H1 (cell line): ENCODE results near the gene DEGS1. TPM values are rescaled to one million over a fixed set of nuclear protein-coding genes. Genes with fewer than 3 reads are reported as not detected.

Experiments used
- CTCF ChIA-PET: fragments of 300-600 bp; sonication (Branson Sonifier 250); formaldehyde crosslinking; loops from one replicate; lab custom pipeline; 2021; ENCODE audit not compliant: partially characterized antibody; lab: Charles Lee
- POLR2A ChIA-PET: fragments of 300-600 bp; sonication (Branson Sonifier 250); formaldehyde crosslinking; loops from one replicate; lab custom pipeline; 2021; ENCODE audit warnings: inconsistent platforms; ENCODE audit not compliant: partially characterized antibody; lab: Charles Lee
- DNase-seq, 2 experiments: peaks; one replicate each; pipeline versions ENCODE4 v3.0.0 to v3.0.0-alpha.2; 2010 to 2022; ENCODE audit warnings: low spot score in 2 of 2, low read depth in 1 of 2, mixed read lengths in 1 of 2
- FAIRE-seq: peaks from 2 replicates; lab custom pipeline; 2011; peaks lifted over from hg19 to GRCh38; lab: Jason Lieb, UNC
- H2AFZ ChIP-seq: 2 replicates; pipeline ENCODE4 v1.8.1; 2012; ENCODE audit warnings: low read length, inconsistent platforms
- H2AK5ac ChIP-seq: 2 replicates; pipeline ENCODE4 v1.6.1; 2013; ENCODE audit warnings: low read depth, low read length
- H2BK120ac ChIP-seq: replicated peaks from 2 replicates; pipeline ENCODE3; 2013; ENCODE audit warnings: low read depth, low read length, inconsistent platforms
- H2BK12ac ChIP-seq: 2 replicates; pipeline ENCODE4 v1.6.1; 2013; ENCODE audit warnings: low read depth, low read length
- H2BK15ac ChIP-seq: 2 replicates; pipeline ENCODE4 v1.6.1; 2013; ENCODE audit warnings: low read length
- H2BK20ac ChIP-seq: 2 replicates; pipeline ENCODE4 v1.6.1; 2013; ENCODE audit warnings: low read length
- H2BK5ac ChIP-seq: 2 replicates; pipeline ENCODE4 v1.6.1; 2013; ENCODE audit warnings: low read depth, low read length
- H3K14ac ChIP-seq: 2 replicates; pipeline ENCODE4 v1.6.1; 2013; ENCODE audit warnings: inconsistent platforms; ENCODE audit not compliant: insufficient read length
- H3K18ac ChIP-seq: 2 replicates; pipeline ENCODE4 v1.6.1; 2013; ENCODE audit warnings: low read length; ENCODE audit errors: extremely low read depth
- H3K23ac ChIP-seq: 2 replicates; pipeline ENCODE4 v1.6.1; 2013; ENCODE audit warnings: inconsistent platforms; ENCODE audit not compliant: insufficient read length
- H3K23me2 ChIP-seq: 2 replicates; pipeline ENCODE4 v1.6.1; 2013; ENCODE audit warnings: low read depth, low read length
- H3K27ac ChIP-seq: 2 replicates; pipeline ENCODE4 v1.6.1; 2011; ENCODE audit warnings: low read depth, low read length, inconsistent platforms
- H3K27me3 ChIP-seq, 4 experiments: replicated peaks in 1 of 4; 1 replicate in 1 of 4; 2 replicates in 3 of 4; pipeline versions ENCODE4 v1.6.1 to v1.8.1; 2011 to 2013; ENCODE audit warnings: low read length in 3 of 4, mild to moderate bottlenecking in 3 of 4, inconsistent platforms in 2 of 4, mixed read lengths in 2 of 4, moderate library complexity in 1 of 4; ENCODE audit not compliant: control insufficient read depth in 3 of 4, insufficient read depth in 3 of 4; ENCODE audit errors: extremely low read depth in 1 of 4
- H3K36me3 ChIP-seq, 4 experiments: 2 replicates each; pipeline versions ENCODE4 v1.6.1 to v1.8.1; 2011 to 2013; ENCODE audit warnings: mild to moderate bottlenecking in 4 of 4, low read length in 3 of 4, moderate library complexity in 2 of 4, control low read depth in 1 of 4, inconsistent platforms in 1 of 4; ENCODE audit not compliant: insufficient read depth in 4 of 4, control insufficient read depth in 2 of 4
- H3K4ac ChIP-seq: replicated peaks from 2 replicates; pipeline ENCODE3; 2013; ENCODE audit warnings: low read length, low read depth, mixed read lengths, inconsistent platforms; ENCODE audit not compliant: insufficient read length
- H3K4me1 ChIP-seq, 4 experiments: replicated peaks in 1 of 4; 1 replicate in 1 of 4; 2 replicates in 3 of 4; pipeline versions ENCODE4 v1.6.1 to v1.8.1; 2011 to 2013; ENCODE audit warnings: low read length in 3 of 4, inconsistent platforms in 2 of 4, mixed read lengths in 1 of 4; ENCODE audit not compliant: insufficient read depth in 4 of 4, control insufficient read depth in 3 of 4
- H3K4me2 ChIP-seq, 2 experiments: 2 replicates each; pipeline versions ENCODE4 v1.6.1 to v1.8.1; 2011 to 2013; ENCODE audit warnings: low read depth in 2 of 2, low read length in 2 of 2, control low read depth in 1 of 2, inconsistent platforms in 1 of 2, mild to moderate bottlenecking in 1 of 2; ENCODE audit not compliant: insufficient read depth in 1 of 2
- H3K4me3 ChIP-seq, 4 experiments: fragments of 200-600, 300-600 bp in 1 of 4; sonication (generic), shearing (Covaris generic), sonication (Bioruptor Twin) in 1 of 4; 2 replicates each; pipeline versions ENCODE4 v1.5.1 to v1.8.1; 2011 to 2016; ENCODE audit warnings: low read length in 4 of 4, low read depth in 3 of 4, control low read depth in 2 of 4, inconsistent platforms in 2 of 4, mild to moderate bottlenecking in 2 of 4, mixed read lengths in 1 of 4, moderate library complexity in 1 of 4; ENCODE audit not compliant: insufficient read depth in 2 of 4; ENCODE audit errors: extremely low read depth in 1 of 4
- H3K56ac ChIP-seq: replicated peaks from 2 replicates; pipeline ENCODE3; 2013; ENCODE audit warnings: low read depth, mild to moderate bottlenecking, mixed read lengths, low read length, inconsistent platforms; ENCODE audit not compliant: insufficient read length
- H3K79me1 ChIP-seq: 2 replicates; pipeline ENCODE4 v1.6.1; 2013; ENCODE audit warnings: low read depth, low read length, control low read depth
- H3K79me2 ChIP-seq, 2 experiments: 2 replicates each; pipeline versions ENCODE4 v1.6.1 to v1.8.1; 2012 to 2013; ENCODE audit warnings: low read length in 2 of 2, mild to moderate bottlenecking in 2 of 2, inconsistent platforms in 1 of 2; ENCODE audit not compliant: insufficient read depth in 2 of 2, control insufficient read depth in 1 of 2
- H3K9ac ChIP-seq, 4 experiments: replicated peaks in 1 of 4; 1 replicate in 1 of 4; 2 replicates in 3 of 4; pipeline versions ENCODE4 v1.6.1 to v1.8.1; 2011 to 2013; ENCODE audit warnings: low read depth in 3 of 4, low read length in 3 of 4, control low read depth in 2 of 4, mild to moderate bottlenecking in 2 of 4, moderate library complexity in 2 of 4, inconsistent platforms in 1 of 4; ENCODE audit errors: extremely low read depth in 1 of 4
- H3K9me3 ChIP-seq, 2 experiments: 2 replicates each; pipeline versions ENCODE4 v1.6.1 to v1.8.1; 2012 to 2013; ENCODE audit warnings: mild to moderate bottlenecking in 2 of 2, moderate library complexity in 2 of 2, control low read depth in 1 of 2, inconsistent platforms in 1 of 2, low read depth in 1 of 2, low read length in 1 of 2, mixed read lengths in 1 of 2; ENCODE audit not compliant: insufficient read depth in 2 of 2
- H4K20me1 ChIP-seq, 2 experiments: replicated peaks in 1 of 2; 2 replicates each; pipeline versions ENCODE3 to v1.8.1; 2011 to 2013; ENCODE audit warnings: inconsistent platforms in 2 of 2, low read length in 2 of 2, mild to moderate bottlenecking in 1 of 2; ENCODE audit not compliant: insufficient read depth in 2 of 2, control insufficient read depth in 1 of 2
- H4K5ac ChIP-seq: 2 replicates; pipeline ENCODE4 v1.6.1; 2013; ENCODE audit warnings: low read length, low read depth, mixed read lengths, inconsistent platforms; ENCODE audit not compliant: insufficient read length
- H4K8ac ChIP-seq: 2 replicates; pipeline ENCODE4 v1.8.0; 2013; ENCODE audit warnings: mild to moderate bottlenecking, moderate library complexity, low read length, inconsistent platforms; ENCODE audit not compliant: insufficient read depth; ENCODE audit errors: extremely low read depth
- H4K91ac ChIP-seq: replicated peaks from 2 replicates; pipeline ENCODE3; 2013; ENCODE audit warnings: low read length, mixed read lengths, inconsistent platforms; ENCODE audit not compliant: insufficient read length
- CHD2 ChIP-seq: IDR thresholded peaks from 2 replicates; pipeline ENCODE4 v1.6.1; 2012; ENCODE audit warnings: low read length, improper control_type of control experiment
- PHF8 ChIP-seq: fragments of 200-600 bp; sonication (generic); conservative IDR thresholded peaks from 2 replicates; pipeline ENCODE4 v1.7.1; 2012; ENCODE audit warnings: low read depth, mild to moderate bottlenecking, inconsistent platforms, low read length, moderate library complexity
- RAD21 ChIP-seq, 2 experiments: IDR thresholded peaks in 1 of 2; conservative IDR thresholded peaks in 1 of 2; 2 replicates each; pipeline ENCODE4 v1.6.1; 2011; ENCODE audit warnings: low read depth in 2 of 2, low read length in 2 of 2, improper control_type of control experiment in 1 of 2, inconsistent platforms in 1 of 2, mild to moderate bottlenecking in 1 of 2, moderate library complexity in 1 of 2
- RNF2 ChIP-seq: fragments of 200-900, 300-1000 bp; sonication (generic); IDR thresholded peaks from 2 replicates; pipeline ENCODE4 v1.7.1; 2016; ENCODE audit warnings: borderline replicate concordance, low read depth, mild to moderate bottlenecking, antibody characterized with exemption, low read length; ENCODE audit not compliant: poor library complexity, severe bottlenecking; ENCODE audit errors: missing control alignments
- YY1 ChIP-seq: IDR thresholded peaks from 2 replicates; pipeline ENCODE4 v1.6.1; 2011; ENCODE audit warnings: low read depth, mild to moderate bottlenecking, low read length
- WGBS, 2 experiments: shearing (Covaris generic) in 1 of 2; methylation state at CpG; one replicate each; pipeline versions ENCODE4 v1.1.6 to v1.1.7; 2013 to 2015; ENCODE audit warnings: low lambda C conversion rate in 2 of 2, mixed read lengths in 2 of 2, inconsistent platforms in 1 of 2, low coverage in 1 of 2, missing lambda C conversion rate in 1 of 2; ENCODE audit not compliant: insufficient replicate concordance in 2 of 2, insufficient coverage in 1 of 2, insufficient read length in 1 of 2; ENCODE audit errors: extremely low coverage in 1 of 2, missing lambda C conversion rate in 1 of 2; 5-methylcytosine and 5-hydroxymethylcytosine counted together
- polyA plus RNA-seq, 7 experiments: library from polyadenylated mRNA; depleted of rRNA in 3 of 7; stranded (reverse) in 5 of 7; unstranded in 2 of 7; fragments of >200 nt in 5 of 7; fragments of 200-250 nt in 2 of 7; gene quantifications; 1 replicate in 5 of 7; 2 replicates in 1 of 7; 4 replicates in 1 of 7; pipeline versions ENCODE4 v1.2.1 to v1.2.3, GENCODE V29; 2011 to 2013; ENCODE audit warnings: missing spikeins in 2 of 7, mixed read lengths in 2 of 7
- total RNA-seq: library from RNA; stranded (reverse); fragmentation: NEBNext Ultra II Directional; extraction: Animal tissue kit (Norgen Biotek cat#: 25700); gene quantifications from 2 replicates; pipeline ENCODE4 v1.2.1, GENCODE V29; 2021

DEGS1 gene
- total and polyA plus RNA-seq, 2 of the 8 experiments (the other 6 are each of a cell fraction or from before 2014, with no cell fraction given): 46.1 to 114 TPM

DNA sequence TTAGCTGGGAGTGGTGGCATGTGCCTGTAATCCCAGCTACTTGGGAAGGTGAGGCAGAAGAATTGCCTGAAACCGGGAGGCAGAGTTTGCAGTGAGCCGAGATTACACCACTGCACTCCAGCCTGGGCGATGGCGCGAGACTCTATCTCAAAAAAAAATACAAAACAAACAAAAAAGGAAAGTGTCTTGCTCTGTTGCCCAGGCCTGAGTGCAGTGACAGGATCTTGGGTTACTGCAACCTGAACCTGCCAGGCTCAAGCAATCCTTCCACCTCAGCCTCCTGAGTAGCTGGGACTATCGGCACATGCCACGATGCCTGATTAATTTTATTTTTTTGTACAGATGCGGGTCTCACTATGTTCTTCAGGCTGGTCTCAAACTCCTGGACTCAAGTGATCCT, 33.3 kb downstream of the DEGS1 start:
- Histone ChIP-seq H2AK5ac (no peak overlapping the region), H3K79me1 (no peaks in the 10 kb centered on the region), H3K14ac (no peak overlapping the region), H2BK12ac (no peak overlapping the region), H3K4me2 (no peak overlapping the region), H3K56ac (no peak overlapping the region), H2AFZ (no peak overlapping the region), H3K18ac (no peak overlapping the region), H3K4me1 (peaks cover 10 to 15% (median 11%) of the 10 kb centered on the region in 4 experiments), H2BK120ac (no peak overlapping the region), H2BK5ac (no peak overlapping the region), H3K4me3 (no peak overlapping the region), H3K23me2 (no peaks in the 10 kb centered on the region), H3K79me2 (no peaks in the 10 kb centered on the region), H4K5ac (no peak overlapping the region), H2BK15ac (no peak overlapping the region), H3K9me3 (no peaks in the 10 kb centered on the region; a peak in 1 of 4 replicates), H2BK20ac (no peak overlapping the region), H3K36me3 (no peaks in the 10 kb centered on the region), H3K4ac (no peak overlapping the region), H3K27me3 (no peaks in the 10 kb centered on the region; a peak in 1 of 7 replicates), H3K27ac (no peak overlapping the region), H4K20me1 (no peaks in the 10 kb centered on the region), H4K91ac (no peak overlapping the region), H4K8ac (no peak overlapping the region; the same call in 1 of the 2 replicates), H3K23ac (no peak overlapping the region), H3K9ac (no peak overlapping the region)
- POLR2A ChIA-PET: interaction anchor here (0.7 to 0.8 kb wide), 2 partner anchors 40 to 41 kb away, joined by 3 read pairs; no protein-coding TSS in a partner anchor
- TF ChIP-seq PHF8 (no peak), YY1 (no peak), RNF2 (no peak), CHD2 (no peak), RAD21 (IDR thresholded peaks at IDR 0.05 in 1 of 2, conservative IDR thresholded peaks at IDR 0.05 in 1 of 2; ENCODE audit: low read depth in 2 of 2, low read length in 2 of 2) (no peak)
- CTCF ChIA-PET: interaction anchor here (0.8 kb wide), 1 partner anchor 82 kb away, joined by 3 read pairs; no protein-coding TSS in a partner anchor
- DNase-seq (no peak), FAIRE-seq (no peak)
- 98% methylated on average over 8 of the region's 8 CpGs; no CpG with 5 or more reads in 1 of the 2 experiments for WGBS, 2 experiments
